ENCODE data around the gene MYBPC2. TPM values are rescaled to one million over a fixed set of nuclear protein-coding genes. Genes with fewer than 3 reads are reported as not detected.

The MYBPC2 gene
- polyA plus RNA-seq, 1 experiment: not detected

DNA sequence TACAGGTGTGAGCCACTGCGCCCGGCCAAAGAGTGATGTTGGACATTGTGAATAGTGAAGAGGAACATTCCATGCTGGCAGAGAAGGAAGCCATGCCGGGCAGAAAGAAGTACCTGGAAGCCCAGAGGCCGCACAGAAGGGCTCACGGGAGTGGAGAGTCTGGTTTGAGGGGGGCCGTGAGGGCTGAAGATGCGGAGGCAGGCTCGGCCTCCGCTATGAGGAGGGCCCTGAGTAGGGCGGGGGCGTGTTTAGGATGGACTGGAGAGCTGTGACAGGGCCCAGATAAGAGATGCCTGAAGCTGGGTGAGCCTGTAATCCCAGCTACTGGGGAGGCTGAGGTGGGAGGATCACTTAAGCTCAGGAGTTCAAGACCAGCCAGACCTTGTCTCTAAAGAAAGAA, 76.7 kb downstream of the MYBPC2 start:
- ChIA-PET POLR2A (no interaction called here), CTCF (interaction anchor here (1.2 to 1.5 kb wide), 2 partner anchors 29 to 30 kb away, joined by 4 read pairs; no protein-coding TSS in a partner anchor)
- DNase-seq (ENCODE audit: low read depth): no peak
- H3K36me3 ChIP-seq (ENCODE audit: control insufficient read depth, insufficient read depth, low read length): no peaks in the 10 kb centered on the region; the same call in 1 of the 2 replicates
- no peaks in the 10 kb centered on the region for H3K27me3 ChIP-seq (ENCODE audit: control insufficient read depth, insufficient read depth, low read length)
- no peak overlapping the region for H3K4me3 ChIP-seq (ENCODE audit: low read depth, low read length)
- TF ChIP-seq CTCF (IDR thresholded peaks at IDR 0.05; ENCODE audit: insufficient read depth, low read depth, low read length): no peak

DNA sequence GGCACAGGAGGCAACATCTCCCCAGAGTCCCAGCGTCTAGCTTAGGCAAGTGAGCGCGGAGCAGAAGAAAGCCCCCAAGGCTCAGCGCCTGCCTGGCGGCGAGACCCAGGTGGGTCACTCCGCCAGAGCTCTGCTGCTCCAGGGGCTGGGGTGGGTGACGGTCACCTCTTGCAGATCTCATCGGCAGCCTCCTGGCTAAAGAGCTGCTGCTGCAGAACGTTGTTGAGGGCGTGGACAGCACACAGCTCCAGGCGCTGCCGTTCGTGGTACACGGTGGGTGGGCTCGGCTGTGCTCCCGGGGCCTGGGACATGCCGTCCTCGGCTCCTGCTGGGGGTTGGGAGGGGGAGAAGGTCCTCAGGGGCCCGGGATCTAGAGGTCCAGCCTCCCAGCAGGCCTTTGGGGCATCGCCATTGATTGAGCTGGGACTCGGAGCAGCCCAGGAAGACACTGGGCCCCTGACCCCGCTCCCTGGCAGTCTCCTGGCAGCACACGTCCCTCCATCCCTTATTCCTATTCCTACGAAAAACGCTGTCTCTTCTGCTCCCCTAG, 77.5 kb downstream of the MYBPC2 start:
- no peak for DNase-seq (ENCODE audit: low read depth)
- ChIA-PET CTCF (interaction anchor here (1.2 to 1.5 kb wide), 2 partner anchors 28 to 31 kb away, joined by 4 read pairs; no protein-coding TSS in a partner anchor), POLR2A (no interaction called here)
- H3K4me3 ChIP-seq (ENCODE audit: low read depth, low read length): peak overlapping the region; percentile 94
- no peak for TF ChIP-seq CTCF (IDR thresholded peaks at IDR 0.05; ENCODE audit: insufficient read depth, low read depth, low read length)
- no peaks in the 10 kb centered on the region; the same call in 1 of the 2 replicates for H3K36me3 ChIP-seq (ENCODE audit: control insufficient read depth, insufficient read depth, low read length)
- no peaks in the 10 kb centered on the region for H3K27me3 ChIP-seq (ENCODE audit: control insufficient read depth, insufficient read depth, low read length)

GRCh38 chr19:50510700-50511068, 78.0 kb downstream of the MYBPC2 start:
- no peaks in the 10 kb centered on the region; the same call in 1 of the 2 replicates for H3K36me3 ChIP-seq (ENCODE audit: control insufficient read depth, insufficient read depth, low read length)
- POLR2A ChIA-PET: no interaction called here
- no peaks in the 10 kb centered on the region for H3K27me3 ChIP-seq (ENCODE audit: control insufficient read depth, insufficient read depth, low read length)
- no peak for DNase-seq (ENCODE audit: low read depth)
- CTCF ChIA-PET: interaction anchor here (1.0 to 2.0 kb wide), 5 partner anchors 27 to 273 kb away, joined by 4 to 5 read pairs (median 5); no protein-coding TSS in a partner anchor
- peak overlapping the region; percentile 94 for H3K4me3 ChIP-seq (ENCODE audit: low read depth, low read length)
- TF ChIP-seq CTCF (IDR thresholded peaks at IDR 0.05; ENCODE audit: insufficient read depth, low read depth, low read length): no peak

GRCh38 chr19:50511069-50511822, 78.6 kb downstream of the MYBPC2 start, which contains the start of gene JOSD2:
Gene JOSD2, minus strand, starts transcription at chr19:50511191. Its CDS starts 760 bp downstream, at chr19:50510431.
- peak within 1 kb of the TSS; percentile 94 for H3K4me3 ChIP-seq (ENCODE audit: low read depth, low read length)
- DNase-seq (ENCODE audit: low read depth): peak; percentile 96
- CTCF ChIA-PET: interaction anchor here (0.7 to 2.0 kb wide), 5 partner anchors 26 to 272 kb away, joined by 3 to 5 read pairs (median 5); no protein-coding TSS in a partner anchor
- no peaks in the 10 kb centered on the region for H3K27me3 ChIP-seq (ENCODE audit: control insufficient read depth, insufficient read depth, low read length)
- H3K36me3 ChIP-seq (ENCODE audit: control insufficient read depth, insufficient read depth, low read length): no peaks in the 10 kb centered on the region; the same call in 1 of the 2 replicates
- POLR2A ChIA-PET: interaction anchor here (0.7 kb wide), 1 partner anchor 45 kb away, joined by 4 read pairs; no protein-coding TSS in a partner anchor
- no peak for TF ChIP-seq CTCF (IDR thresholded peaks at IDR 0.05; ENCODE audit: insufficient read depth, low read depth, low read length)
